IPS-11a (cell line): ENCODE data around the gene MYO16.
"Not testable (repeated sequence)": the region's sequence is repeated elsewhere in the genome, so short reads cannot be mapped to it uniquely, and the experiment has no call there.

ENCODE experiments used
- H3K4me3 ChIP-seq: one replicate; pipeline ENCODE4 v1.5.1; 2013; ENCODE audit warnings: low read depth, low read length, control low read depth

MYO16 gene

DNA sequence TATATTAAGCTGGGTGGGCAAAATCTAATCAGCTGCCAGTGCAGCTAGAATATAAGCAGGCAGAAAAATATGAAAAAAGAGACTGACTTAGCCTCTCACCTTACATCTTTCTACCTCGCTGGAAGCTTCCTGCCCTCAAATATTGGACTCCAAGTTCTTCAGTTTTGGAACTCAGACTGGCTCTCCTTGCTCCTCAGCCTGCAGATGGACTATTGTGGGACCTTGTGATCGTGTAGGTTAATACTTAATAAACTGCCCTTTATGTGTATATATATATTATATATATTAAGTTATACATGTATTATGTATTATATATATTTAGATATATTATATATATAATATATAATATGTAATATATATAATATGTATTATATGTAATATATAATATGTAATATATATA lies 588.1 kb downstream of the MYO16 start:
- not testable (repeated sequence) for H3K4me3 ChIP-seq

GRCh38 chr13:109220631-109221030 lies 591.2 kb downstream of the MYO16 start:
- no peak overlapping the region for H3K4me3 ChIP-seq

DNA sequence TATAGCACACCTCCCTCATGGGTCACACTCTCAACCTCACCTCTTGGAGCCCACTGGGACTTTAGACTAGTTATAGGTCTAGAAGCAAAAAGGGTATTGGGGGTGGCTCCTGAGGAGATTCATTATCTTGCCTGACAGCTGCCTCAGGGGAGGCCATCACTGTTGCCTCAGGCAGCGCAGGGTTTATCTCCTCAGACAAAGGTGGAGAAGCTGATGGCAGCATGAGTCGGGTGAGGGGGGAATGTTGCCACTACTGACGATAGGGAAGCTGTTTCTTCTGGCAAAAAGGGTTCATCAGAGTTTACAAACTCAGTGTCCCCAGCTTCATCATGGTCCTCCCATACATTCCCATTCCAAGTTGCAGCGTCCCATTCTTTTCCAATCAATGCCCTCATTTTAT lies 594.6 kb downstream of the MYO16 start:
- no peak overlapping the region for H3K4me3 ChIP-seq

GRCh38 chr13:109226631-109227030 lies 597.2 kb downstream of the MYO16 start:
- H3K4me3 ChIP-seq: no peak overlapping the region

- H3K4me3 ChIP-seq: no peak overlapping the region
These were observed 598.0 kb downstream of the MYO16 start for GRCh38 chr13:109227344-109227940.

DNA sequence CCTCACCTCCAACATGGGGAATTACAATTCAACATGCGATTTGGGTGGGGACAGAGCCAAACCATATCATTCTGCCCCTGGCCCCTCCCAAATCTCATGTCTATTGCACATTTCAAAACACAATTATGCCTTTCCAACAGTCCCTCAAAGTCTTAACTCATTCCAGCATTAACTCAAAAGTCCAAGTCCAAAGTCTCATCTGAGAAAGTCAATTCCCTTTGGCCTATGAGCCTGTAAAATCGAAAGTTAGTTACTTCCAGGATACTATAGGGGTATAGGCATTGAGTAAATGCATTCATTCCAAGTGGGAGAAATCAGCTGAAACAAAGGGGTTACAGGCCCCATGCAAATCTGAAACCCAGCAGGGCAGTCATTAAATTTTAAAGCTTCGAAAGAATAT lies 598.8 kb downstream of the MYO16 start:
- no peak overlapping the region for H3K4me3 ChIP-seq

GRCh38 chr13:109231888-109232287 lies 602.5 kb downstream of the MYO16 start:
- no peak overlapping the region for H3K4me3 ChIP-seq

GRCh38 chr13:109233293-109233692 lies 603.9 kb downstream of the MYO16 start:
- no peak overlapping the region for H3K4me3 ChIP-seq

GRCh38 chr13:109235901-109236300 lies 606.5 kb downstream of the MYO16 start:
- no peak overlapping the region for H3K4me3 ChIP-seq

DNA sequence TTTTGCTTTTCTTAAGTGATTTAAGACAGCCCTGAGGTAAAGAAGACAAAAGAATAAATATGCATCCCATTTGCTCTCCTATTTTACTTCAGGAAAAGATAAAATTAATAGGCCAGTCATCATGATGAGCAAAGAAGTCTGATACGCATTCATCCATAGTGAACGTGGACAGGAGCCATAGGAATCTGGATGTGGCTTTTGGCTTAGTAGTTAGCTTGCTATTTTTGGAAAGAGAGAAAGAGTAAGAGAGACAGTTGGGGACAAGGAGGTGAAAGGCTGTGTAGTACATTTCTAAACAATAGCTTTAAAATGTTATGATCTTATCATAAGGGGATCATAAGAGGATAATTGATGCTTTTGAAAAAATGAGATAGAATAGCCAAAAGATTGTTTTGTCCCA lies 611.7 kb downstream of the MYO16 start:
- H3K4me3 ChIP-seq: no peak overlapping the region

DNA sequence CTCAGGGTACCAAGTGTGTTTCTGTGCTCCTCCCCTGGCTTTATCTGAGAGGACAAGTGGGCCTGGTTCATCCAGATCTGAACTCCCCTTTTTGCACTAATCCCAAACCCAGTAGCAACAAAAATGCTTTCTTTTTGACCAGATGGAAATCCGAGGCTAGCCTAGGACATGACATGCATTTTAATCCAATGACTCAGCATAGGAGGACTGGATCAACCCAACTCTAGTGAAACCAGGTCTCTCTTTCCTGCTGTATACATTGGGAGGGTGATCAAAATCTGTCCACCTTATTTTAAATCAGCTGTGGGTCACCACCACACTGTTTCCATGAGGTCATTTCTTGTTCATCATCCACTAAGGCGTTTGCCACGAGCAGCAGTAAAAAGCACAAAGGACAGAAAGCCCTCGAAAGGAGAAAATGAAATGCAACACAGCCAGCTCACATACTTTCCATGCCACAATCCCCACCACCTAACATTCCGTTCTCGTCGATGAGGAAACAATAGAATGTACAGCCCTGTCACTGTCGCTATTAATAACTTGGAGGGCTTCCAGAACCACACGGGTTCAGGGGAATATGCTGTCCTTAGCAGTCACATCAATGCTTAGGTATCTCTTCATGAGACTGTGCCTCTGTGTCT lies 614.0 kb downstream of the MYO16 start:
- no peak overlapping the region for H3K4me3 ChIP-seq

DNA sequence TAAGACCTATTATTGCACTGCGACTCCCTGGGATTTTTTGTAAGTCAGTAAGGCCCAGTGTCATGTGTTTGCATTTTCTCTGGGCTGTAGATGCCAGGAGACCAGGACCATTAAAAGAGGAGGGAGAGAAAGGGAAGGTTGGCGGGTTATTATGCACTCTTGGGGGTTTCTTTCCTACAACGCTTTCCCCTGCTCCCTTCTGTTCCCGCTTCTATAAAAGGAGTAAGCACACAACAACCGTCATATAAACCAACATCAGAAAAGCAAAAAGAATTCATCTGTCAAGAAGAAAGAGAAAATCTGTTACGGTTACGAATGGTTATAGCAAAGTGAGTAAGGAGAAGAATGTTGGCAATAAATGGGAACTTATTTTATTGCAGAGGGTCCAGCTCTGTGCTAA lies 615.2 kb downstream of the MYO16 start:
- H3K4me3 ChIP-seq: no peak overlapping the region

DNA sequence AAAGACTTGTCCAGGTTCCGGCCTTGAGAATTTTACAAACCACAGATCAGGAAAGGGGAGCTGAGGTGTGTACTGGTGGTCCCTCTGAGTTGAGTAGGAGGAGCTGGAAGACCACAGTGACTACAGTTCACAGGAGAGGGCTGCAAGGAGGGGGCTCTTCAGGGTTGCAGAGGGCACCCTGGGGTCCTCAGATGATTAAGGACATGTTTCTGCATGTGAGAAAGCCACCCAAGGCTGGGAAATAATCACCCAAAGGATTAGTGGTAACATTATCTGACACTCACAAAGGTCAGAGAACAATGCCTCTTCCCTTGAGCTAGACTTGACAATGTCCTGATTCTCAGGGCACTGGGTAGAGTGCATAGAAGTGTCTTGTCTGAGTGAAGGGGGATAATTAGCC lies 616.6 kb downstream of the MYO16 start:
- no peak overlapping the region for H3K4me3 ChIP-seq

- H3K4me3 ChIP-seq: no peak overlapping the region
These were observed 620.5 kb downstream of the MYO16 start for GRCh38 chr13:109249780-109250528.

DNA sequence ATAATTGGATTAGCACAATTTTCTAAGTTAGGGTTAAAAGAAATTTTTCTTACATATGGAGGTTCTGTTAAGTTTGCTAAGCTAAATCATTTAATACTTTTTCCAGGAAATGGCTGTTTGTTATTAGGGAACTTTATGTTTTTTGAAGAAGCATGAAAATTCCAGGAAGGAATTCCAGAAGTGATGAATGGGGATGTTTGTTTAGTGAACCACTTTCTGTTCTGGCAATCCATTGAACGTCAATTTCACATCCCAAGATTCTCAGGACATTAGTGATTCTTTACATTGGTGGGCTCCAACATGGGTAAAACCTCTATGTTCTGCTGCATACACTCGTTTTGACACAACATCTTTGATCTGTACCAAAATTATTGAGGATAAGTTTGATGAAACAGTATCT lies 622.5 kb downstream of the MYO16 start:
- no peak overlapping the region for H3K4me3 ChIP-seq

DNA sequence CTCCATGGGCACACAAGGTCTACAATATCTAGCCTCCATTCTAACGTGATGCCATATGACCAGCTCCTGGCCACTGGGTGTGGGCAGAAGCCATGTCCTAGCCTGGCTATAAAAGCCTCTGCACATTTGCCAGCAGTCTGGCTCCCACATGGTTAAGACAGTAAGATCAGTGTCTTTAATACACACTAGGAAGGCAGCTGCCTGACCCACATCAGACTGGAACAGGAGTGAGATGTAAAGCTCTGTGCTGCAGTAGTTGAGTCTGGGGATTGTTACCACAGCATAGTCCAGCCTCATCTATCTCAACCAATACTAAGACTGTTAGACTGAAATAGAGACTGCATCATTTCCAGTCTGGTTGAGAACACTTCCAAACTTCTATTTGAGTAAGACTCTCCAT lies 623.9 kb downstream of the MYO16 start:
- H3K4me3 ChIP-seq: no peak overlapping the region

- H3K4me3 ChIP-seq: no peak overlapping the region
These were observed 624.9 kb downstream of the MYO16 start for GRCh38 chr13:109254274-109254673.

DNA sequence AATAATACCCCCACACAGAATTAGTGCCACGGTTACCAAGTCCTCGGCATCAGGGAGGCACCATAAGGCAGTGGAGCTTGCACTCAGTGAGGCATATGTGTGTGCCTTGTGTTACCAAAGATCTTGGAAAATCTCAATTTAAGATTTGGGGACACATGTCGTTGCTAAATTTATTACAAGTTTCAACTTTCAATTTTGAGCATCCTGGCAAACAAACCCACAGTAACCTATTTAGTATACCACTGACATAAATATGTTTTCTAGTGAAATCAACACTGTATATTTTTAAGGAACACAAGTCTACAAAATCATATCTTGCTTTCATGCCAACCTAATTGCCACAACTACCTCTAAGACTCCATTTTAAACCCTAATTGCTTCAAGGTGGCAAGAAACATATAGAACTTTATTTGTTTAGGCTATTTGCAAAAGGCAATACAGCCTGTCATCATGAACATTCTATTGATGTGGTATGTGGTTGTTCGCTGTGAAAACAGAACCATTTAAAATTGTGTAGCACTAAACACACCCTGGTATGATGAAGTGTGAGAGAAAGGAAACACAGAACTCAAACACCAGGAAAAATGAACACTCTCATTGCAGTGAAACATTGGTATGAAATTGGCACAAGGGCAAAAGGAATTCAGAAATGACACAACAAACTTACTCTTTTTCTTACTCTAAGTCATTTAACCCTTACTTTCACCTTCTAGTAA lies 625.9 kb downstream of the MYO16 start:
- no peak overlapping the region for H3K4me3 ChIP-seq

GRCh38 chr13:109256866-109257760 lies 627.7 kb downstream of the MYO16 start:
- H3K4me3 ChIP-seq: no peak overlapping the region
